ENCODE data around the gene BRCA2.

- TF ChIP-seq EZH2 (IDR thresholded peaks at IDR 0.05; ENCODE audit: low read length, unreplicated experiment): no peak
- no peak for TF ChIP-seq CTCF (conservative IDR thresholded peaks at IDR 0.05; ENCODE audit: low read depth, low read length)
- TF ChIP-seq EZH2phosphoT487 (IDR thresholded peaks at IDR 0.05; ENCODE audit: borderline replicate concordance, low read length): no peak
Observed at GRCh38 chr13:32383836-32384618, 68.7 kb downstream of the BRCA2 start.

Data from PC-3 (cell line).